Suprapubic skin (tissue), 3 donors: ENCODE measurements around the gene SIT1.

ENCODE experiments used
- EP300 ChIP-seq: sonication (generic); formaldehyde crosslinking; IDR thresholded peaks from one replicate; pipeline ENCODE4 v1.6.1; 2017; ENCODE audit warnings: antibody characterized with exemption
- TF ChIP-seq, protein P1 (sequence below), 2 donors: fragments of 200-600 bp in 1 of 2; fragments of 450-650 bp in 1 of 2; sonication (generic) in 1 of 2; IDR thresholded peaks; one replicate each; pipeline ENCODE4 v1.5.1; 2016 to 2019; ENCODE audit warnings: antibody characterized with exemption in 2 of 2, mild to moderate bottlenecking in 1 of 2, moderate library complexity in 1 of 2

DNA sequence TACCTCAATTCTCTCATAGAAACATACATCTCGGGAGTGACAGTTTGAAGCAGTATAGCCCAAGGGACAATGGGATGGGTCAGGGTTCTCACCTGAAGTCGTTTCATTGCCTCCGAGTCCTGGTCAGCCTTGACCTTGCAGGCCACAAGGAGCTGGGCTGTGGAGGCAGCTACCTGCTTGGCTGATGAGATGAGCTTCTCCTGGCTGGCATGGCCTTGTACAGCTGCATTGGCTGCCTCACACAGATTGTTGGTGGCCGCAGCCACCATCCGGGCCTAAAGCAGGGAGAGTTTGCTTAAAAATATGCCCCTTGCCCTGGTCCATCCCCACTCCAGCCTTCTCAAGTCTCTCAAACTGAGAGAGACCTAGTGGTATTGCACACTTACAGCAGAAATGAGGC lies 47.5 kb upstream of the SIT1 start:
- TF ChIP-seq, protein P1, sequence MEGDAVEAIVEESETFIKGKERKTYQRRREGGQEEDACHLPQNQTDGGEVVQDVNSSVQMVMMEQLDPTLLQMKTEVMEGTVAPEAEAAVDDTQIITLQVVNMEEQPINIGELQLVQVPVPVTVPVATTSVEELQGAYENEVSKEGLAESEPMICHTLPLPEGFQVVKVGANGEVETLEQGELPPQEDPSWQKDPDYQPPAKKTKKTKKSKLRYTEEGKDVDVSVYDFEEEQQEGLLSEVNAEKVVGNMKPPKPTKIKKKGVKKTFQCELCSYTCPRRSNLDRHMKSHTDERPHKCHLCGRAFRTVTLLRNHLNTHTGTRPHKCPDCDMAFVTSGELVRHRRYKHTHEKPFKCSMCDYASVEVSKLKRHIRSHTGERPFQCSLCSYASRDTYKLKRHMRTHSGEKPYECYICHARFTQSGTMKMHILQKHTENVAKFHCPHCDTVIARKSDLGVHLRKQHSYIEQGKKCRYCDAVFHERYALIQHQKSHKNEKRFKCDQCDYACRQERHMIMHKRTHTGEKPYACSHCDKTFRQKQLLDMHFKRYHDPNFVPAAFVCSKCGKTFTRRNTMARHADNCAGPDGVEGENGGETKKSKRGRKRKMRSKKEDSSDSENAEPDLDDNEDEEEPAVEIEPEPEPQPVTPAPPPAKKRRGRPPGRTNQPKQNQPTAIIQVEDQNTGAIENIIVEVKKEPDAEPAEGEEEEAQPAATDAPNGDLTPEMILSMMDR (IDR thresholded peaks at IDR 0.05) = no peak
- no peak for TF ChIP-seq EP300
